ENCODE data around the gene CCDC146. TPM values are rescaled to one million over a fixed set of nuclear protein-coding genes. Genes with fewer than 3 reads are reported as not detected.

The CCDC146 gene
- total RNA-seq, 4 donors from 2014 or later, result 35.9 to 51.3 (median 44.3) TPM

DNA sequence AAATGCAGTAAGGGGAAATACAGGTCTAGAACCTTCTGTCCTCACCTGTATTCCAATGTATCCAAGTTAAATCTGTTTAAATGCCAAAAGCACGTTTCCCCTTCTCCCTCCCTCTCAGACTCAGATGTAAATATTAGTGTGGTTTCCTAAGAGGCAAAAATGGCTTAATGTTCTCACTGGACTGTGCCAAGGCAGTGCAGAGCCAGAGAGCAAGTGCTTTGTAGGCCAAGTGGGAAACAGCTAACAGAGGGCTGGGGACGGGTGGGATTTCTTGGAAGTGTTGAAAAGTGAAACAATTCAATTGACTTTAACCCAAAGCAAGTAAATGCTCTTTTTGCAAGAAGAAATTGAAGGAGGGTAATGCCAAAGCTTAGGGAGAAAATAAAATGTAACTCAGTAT lies 190.7 kb downstream of the CCDC146 start:
- Histone ChIP-seq H3K4me1 (peaks cover 65 to 70% of the 10 kb centered on the region in 2 donors), H3K9me3 (no peaks in the 10 kb centered on the region), H3K36me3 (no peaks in the 10 kb centered on the region), H3K4me3 (replicated peaks in 1 of 3) (no peak overlapping the region), H3K27me3 (no peaks in the 10 kb centered on the region), H3K27ac (peak overlapping the region; percentile 87 to 94 (median 89))
- no peak for DNase-seq
- TF ChIP-seq POLR2A (IDR thresholded peaks at IDR 0.05), result no peak
- TF ChIP-seq, protein P1, sequence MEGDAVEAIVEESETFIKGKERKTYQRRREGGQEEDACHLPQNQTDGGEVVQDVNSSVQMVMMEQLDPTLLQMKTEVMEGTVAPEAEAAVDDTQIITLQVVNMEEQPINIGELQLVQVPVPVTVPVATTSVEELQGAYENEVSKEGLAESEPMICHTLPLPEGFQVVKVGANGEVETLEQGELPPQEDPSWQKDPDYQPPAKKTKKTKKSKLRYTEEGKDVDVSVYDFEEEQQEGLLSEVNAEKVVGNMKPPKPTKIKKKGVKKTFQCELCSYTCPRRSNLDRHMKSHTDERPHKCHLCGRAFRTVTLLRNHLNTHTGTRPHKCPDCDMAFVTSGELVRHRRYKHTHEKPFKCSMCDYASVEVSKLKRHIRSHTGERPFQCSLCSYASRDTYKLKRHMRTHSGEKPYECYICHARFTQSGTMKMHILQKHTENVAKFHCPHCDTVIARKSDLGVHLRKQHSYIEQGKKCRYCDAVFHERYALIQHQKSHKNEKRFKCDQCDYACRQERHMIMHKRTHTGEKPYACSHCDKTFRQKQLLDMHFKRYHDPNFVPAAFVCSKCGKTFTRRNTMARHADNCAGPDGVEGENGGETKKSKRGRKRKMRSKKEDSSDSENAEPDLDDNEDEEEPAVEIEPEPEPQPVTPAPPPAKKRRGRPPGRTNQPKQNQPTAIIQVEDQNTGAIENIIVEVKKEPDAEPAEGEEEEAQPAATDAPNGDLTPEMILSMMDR (IDR thresholded peaks at IDR 0.05), result no peak
- WGBS, 2 donors, result 44 to 47% methylated on average over 2 of the region's 2 CpGs
- intact Hi-C loops (cut with DNase I), result no loop called here

DNA sequence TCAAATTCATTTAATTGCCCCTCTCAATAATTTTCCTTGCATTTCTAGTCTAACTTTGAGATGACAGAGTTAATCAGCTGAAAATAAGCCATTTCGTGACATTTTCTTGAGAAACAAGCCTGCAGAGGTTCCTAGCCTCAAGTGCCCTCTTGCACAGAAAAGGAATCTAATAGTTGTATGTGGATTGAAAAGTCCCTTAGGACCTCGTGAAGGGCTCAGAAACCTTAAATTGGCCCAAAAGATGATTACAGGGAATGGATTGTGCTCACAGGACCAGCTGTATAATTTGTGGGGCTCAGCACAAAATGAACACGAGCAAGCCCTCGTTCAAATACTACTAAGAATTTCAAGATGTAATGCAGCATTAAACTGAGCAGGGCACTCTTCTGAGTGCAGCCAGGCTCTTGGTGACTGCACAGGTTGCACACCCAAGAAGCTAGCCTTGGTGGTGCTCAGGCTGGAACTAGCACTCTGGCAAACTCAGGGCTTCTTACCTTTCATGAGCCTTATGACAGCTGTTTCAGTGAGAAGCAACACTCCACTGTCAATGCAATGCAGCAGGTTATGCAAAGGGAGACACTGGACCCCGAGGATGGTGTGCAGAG lies 191.6 kb downstream of the CCDC146 start:
- TF ChIP-seq POLR2A (IDR thresholded peaks at IDR 0.05), result peak in 1 of 2 donors; percentile 21
- TF ChIP-seq, protein P1 (IDR thresholded peaks at IDR 0.05), result no peak
- Histone ChIP-seq H3K27me3 (no peaks in the 10 kb centered on the region), H3K36me3 (no peaks in the 10 kb centered on the region), H3K9me3 (no peaks in the 10 kb centered on the region), H3K27ac (peak overlapping the region; percentile 87 to 94 (median 89)), H3K4me1 (peaks cover 57 to 61% of the 10 kb centered on the region in 2 donors), H3K4me3 (replicated peaks in 1 of 3) (no peak overlapping the region)
- DNase-seq, result peak; percentile 67 to 76
- 27 to 32% methylated on average over 5 of the region's 5 CpGs for WGBS, 2 donors
- intact Hi-C loops (cut with DNase I), result no loop called here

DNA sequence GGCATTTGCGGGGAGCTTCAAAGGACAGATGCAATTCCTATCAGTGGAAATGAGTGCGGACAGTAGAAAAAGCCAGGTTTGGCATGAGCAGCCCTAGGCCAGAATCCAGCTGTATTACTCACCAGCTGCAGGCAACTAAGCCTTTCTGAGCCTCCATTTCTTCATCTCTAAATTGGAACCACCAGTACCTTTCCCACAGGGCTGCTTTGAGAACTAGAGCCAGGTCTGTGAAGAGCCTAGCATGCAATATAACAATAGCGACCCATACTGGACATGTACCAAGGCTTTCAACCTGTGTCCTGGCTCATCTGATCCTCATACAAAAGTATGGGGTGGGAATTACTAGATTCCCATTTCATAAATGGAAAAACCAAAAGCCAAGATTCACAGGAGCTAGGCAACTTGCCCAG lies 192.8 kb downstream of the CCDC146 start:
- WGBS, 2 donors, result 64 to 78% methylated on average over 3 of the region's 3 CpGs
- Histone ChIP-seq H3K9me3 (no peaks in the 10 kb centered on the region), H3K4me3 (replicated peaks in 1 of 3) (no peak overlapping the region), H3K27me3 (no peaks in the 10 kb centered on the region), H3K36me3 (no peaks in the 10 kb centered on the region), H3K27ac (peak overlapping the region; percentile 13 to 94 (median 87)), H3K4me1 (peaks cover 45 to 50% of the 10 kb centered on the region in 2 donors)
- TF ChIP-seq POLR2A (IDR thresholded peaks at IDR 0.05), result no peak
- TF ChIP-seq, protein P1 (IDR thresholded peaks at IDR 0.05), result no peak
- intact Hi-C loops (cut with DNase I), result no loop called here
- DNase-seq, result no peak

DNA sequence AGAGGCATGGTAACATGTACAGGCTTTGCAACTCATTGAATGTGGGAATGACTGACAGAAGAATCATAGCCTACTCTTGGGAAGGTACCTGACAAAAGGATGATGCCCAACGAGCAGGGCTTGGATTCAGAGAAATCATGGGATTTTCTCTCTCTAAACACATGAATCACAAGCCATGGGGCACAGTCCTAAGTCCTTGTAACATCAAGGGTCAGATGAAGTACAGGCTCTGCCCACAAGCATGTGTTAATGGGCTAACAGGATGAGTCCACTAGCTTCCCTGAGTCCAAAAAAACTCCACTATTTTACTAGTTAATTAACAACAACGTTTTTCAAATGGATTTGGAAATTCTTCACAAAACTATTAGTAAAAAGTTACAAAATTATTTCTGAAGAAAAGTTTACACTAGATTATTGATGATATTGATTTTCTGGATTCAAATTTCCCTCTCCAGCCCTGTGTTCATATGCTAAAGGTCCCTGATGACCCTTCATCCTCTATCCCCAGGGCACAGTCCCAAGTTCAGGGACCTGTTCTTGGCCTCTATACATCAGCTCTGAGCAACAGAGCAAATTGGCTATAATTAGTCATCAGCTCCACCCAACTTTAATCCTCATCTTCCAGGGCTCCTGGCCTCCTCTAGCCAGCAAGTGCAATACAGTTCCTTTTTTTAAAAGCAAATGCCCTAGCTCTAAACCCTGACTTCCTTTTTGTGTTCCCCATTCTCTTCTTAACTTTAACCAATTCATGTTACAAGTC lies 194.0 kb downstream of the CCDC146 start:
- intact Hi-C loops (cut with DNase I), result no loop called here
- 59 to 62% methylated on average over 2 of the region's 2 CpGs for WGBS, 2 donors

More for the DNA sequence above, 194.0 kb downstream of the CCDC146 start:
- Histone ChIP-seq H3K4me1 (peaks cover 33 to 44% of the 10 kb centered on the region in 2 donors), H3K27me3 (no peaks in the 10 kb centered on the region), H3K4me3 (replicated peaks in 1 of 3) (no peak overlapping the region), H3K27ac (peak overlapping the region in 1 of 3 donors; percentile 17), H3K9me3 (no peaks in the 10 kb centered on the region), H3K36me3 (no peaks in the 10 kb centered on the region)
- no peak for DNase-seq
- TF ChIP-seq, protein P1 (IDR thresholded peaks at IDR 0.05), result no peak
- no peak for TF ChIP-seq POLR2A (IDR thresholded peaks at IDR 0.05)
